Vagina (tissue), 2 donors: ENCODE measurements around the gene SIM1. TPM values are rescaled to one million over a fixed set of nuclear protein-coding genes. Genes with fewer than 3 reads are reported as not detected.

Source experiments
- DNase-seq, 2 donors: peaks; one replicate each; pipeline ENCODE4 v3.0.0-alpha.2; 2017; ENCODE audit errors: extremely low spot score in 2 of 2
- H3K27ac ChIP-seq: fragments of 200-600 bp; sonication (generic); one replicate; pipeline ENCODE4 v1.5.1; 2019
- H3K27me3 ChIP-seq: fragments of 200-600 bp; sonication (generic); one replicate; pipeline ENCODE4 v1.5.1; 2019
- H3K36me3 ChIP-seq, 2 donors: fragments of 200-600 bp; sonication (generic); one replicate each; pipeline ENCODE4 v1.5.1; 2017 to 2019
- H3K4me1 ChIP-seq: fragments of 200-600 bp; sonication (generic); one replicate; pipeline ENCODE4 v1.5.1; 2019
- H3K4me3 ChIP-seq, 2 donors: fragments of 200-600 bp; sonication (generic); 1 replicate in 1 of 2; 2 replicates in 1 of 2; pipeline ENCODE4 v1.5.1; 2016 to 2019
- H3K9me3 ChIP-seq: fragments of 200-600 bp; sonication (generic); one replicate; pipeline ENCODE4 v1.5.1; 2019
- CTCF ChIP-seq, 3 experiments: fragments of 450-650 bp in 2 of 3; fragments of 200-600 bp in 1 of 3; sonication (generic) in 1 of 3; IDR thresholded peaks; one replicate each; pipeline ENCODE4 v1.5.1; 2017 to 2019; ENCODE audit warnings: antibody characterized with exemption in 3 of 3, mild to moderate bottlenecking in 2 of 3, moderate library complexity in 2 of 3
- POLR2A ChIP-seq, 2 donors: fragments of 450-650 bp; IDR thresholded peaks; one replicate each; pipeline ENCODE4 v1.6.1; 2017; ENCODE audit warnings: antibody characterized with exemption in 2 of 2, mild to moderate bottlenecking in 2 of 2, moderate library complexity in 2 of 2
- POLR2AphosphoS5 ChIP-seq, 2 donors: sonication (generic); formaldehyde crosslinking; IDR thresholded peaks; one replicate each; pipeline ENCODE4 v1.9.0; 2017; ENCODE audit warnings: antibody characterized with exemption in 2 of 2, mild to moderate bottlenecking in 2 of 2, low read depth in 1 of 2; ENCODE audit not compliant: insufficient read depth in 1 of 2
- intact Hi-C: fragments of 100-400 bp; cut with DNase I; formaldehyde crosslinking; loops from one replicate; pipeline ENCODE4 v1.15.1; 2023
- total RNA-seq: library from RNA; depleted of rRNA; stranded (reverse); fragments of >200 nt; gene quantifications from one replicate; pipeline ENCODE4 v1.2.3, GENCODE V29; 2016

Gene SIM1
- total RNA-seq, 1 donor from 2014 or later = not detected

DNA sequence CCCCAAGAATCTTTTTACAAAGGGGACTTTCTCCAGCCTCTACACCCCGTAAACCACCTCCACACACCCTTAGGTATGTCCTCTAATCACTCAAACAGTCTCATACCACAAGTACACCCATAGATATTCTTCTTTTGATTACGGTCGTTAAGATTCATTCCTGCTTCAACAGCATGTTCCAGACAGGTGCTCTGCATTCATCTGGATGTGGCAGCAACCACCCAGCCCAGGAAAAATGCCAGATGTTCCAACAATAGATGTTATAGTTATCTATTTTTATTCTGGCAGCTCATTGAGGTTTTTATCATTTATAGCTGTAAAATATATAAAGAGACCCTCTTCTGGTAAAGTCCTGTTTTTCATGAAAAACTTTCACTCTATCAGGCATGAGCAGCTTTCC is 60.7 kb downstream of the SIM1 start:
- Histone ChIP-seq H3K4me3 (no peak overlapping the region), H3K9me3 (no peaks in the 10 kb centered on the region), H3K4me1 (no peaks in the 10 kb centered on the region), H3K36me3 (no peaks in the 10 kb centered on the region), H3K27ac (no peak overlapping the region), H3K27me3 (no peaks in the 10 kb centered on the region)
- intact Hi-C loops = no loop called here
- no peak for TF ChIP-seq POLR2A (IDR thresholded peaks at IDR 0.05)
- no peak for TF ChIP-seq CTCF (IDR thresholded peaks at IDR 0.05)
- no peak for TF ChIP-seq POLR2AphosphoS5 (IDR thresholded peaks at IDR 0.05; ENCODE audit: insufficient read depth in 1 of 2, low read depth in 1 of 2)
- no peak for DNase-seq

GRCh38 chr6:100393493-100393892 is 71.2 kb downstream of the SIM1 start:
- Histone ChIP-seq H3K4me3 (no peak overlapping the region), H3K9me3 (no peaks in the 10 kb centered on the region), H3K27ac (no peak overlapping the region), H3K4me1 (no peaks in the 10 kb centered on the region), H3K36me3 (no peaks in the 10 kb centered on the region), H3K27me3 (no peaks in the 10 kb centered on the region)
- intact Hi-C loops = no loop called here
- DNase-seq = no peak
- TF ChIP-seq POLR2AphosphoS5 (IDR thresholded peaks at IDR 0.05; ENCODE audit: insufficient read depth in 1 of 2, low read depth in 1 of 2) (no peak), POLR2A (IDR thresholded peaks at IDR 0.05) (no peak), CTCF (IDR thresholded peaks at IDR 0.05) (no peak)

GRCh38 chr6:100392423-100392822 is 72.3 kb downstream of the SIM1 start:
- no peak for TF ChIP-seq POLR2AphosphoS5 (IDR thresholded peaks at IDR 0.05; ENCODE audit: insufficient read depth in 1 of 2, low read depth in 1 of 2)
- no peak for TF ChIP-seq POLR2A (IDR thresholded peaks at IDR 0.05)
- Histone ChIP-seq H3K4me1 (no peaks in the 10 kb centered on the region), H3K36me3 (no peaks in the 10 kb centered on the region), H3K9me3 (no peaks in the 10 kb centered on the region), H3K27ac (no peak overlapping the region), H3K27me3 (no peaks in the 10 kb centered on the region), H3K4me3 (no peak overlapping the region)
- no peak for DNase-seq
- intact Hi-C loops = no loop called here

GRCh38 chr6:100388868-100389519 is 75.7 kb downstream of the SIM1 start:
- no peaks in the 10 kb centered on the region for H3K27me3 ChIP-seq
- no peaks in the 10 kb centered on the region for H3K4me1 ChIP-seq
- no peak overlapping the region for H3K27ac ChIP-seq
- intact Hi-C loops = no loop called here
- no peaks in the 10 kb centered on the region for H3K36me3 ChIP-seq
- TF ChIP-seq CTCF (IDR thresholded peaks at IDR 0.05) (no peak), POLR2AphosphoS5 (IDR thresholded peaks at IDR 0.05; ENCODE audit: insufficient read depth in 1 of 2, low read depth in 1 of 2) (no peak), POLR2A (IDR thresholded peaks at IDR 0.05) (no peak)
- H3K9me3 ChIP-seq = no peaks in the 10 kb centered on the region
- no peak overlapping the region for H3K4me3 ChIP-seq
- DNase-seq = no peak

DNA sequence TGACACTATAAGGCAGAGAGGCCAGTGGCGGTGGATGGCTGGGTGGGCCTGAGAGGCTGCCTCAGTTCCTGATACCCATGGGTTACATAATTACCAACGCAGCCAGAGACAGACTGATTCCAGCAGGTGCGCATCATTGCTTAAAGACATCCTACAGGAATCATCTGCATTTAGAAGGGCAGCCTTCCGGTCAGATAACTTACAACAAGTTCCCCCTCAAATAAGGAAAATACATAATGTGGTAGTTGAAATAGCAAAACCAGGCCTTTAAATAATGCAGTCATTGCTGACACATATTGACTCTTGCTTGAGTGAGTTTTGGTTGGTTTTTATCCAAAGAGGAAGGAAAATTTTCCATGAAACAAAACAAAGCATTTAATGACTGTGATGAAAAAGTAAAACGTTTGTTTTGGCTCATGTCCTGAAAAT is 81.9 kb downstream of the SIM1 start:
- H3K36me3 ChIP-seq = no peaks in the 10 kb centered on the region
- no peaks in the 10 kb centered on the region for H3K9me3 ChIP-seq
- no peaks in the 10 kb centered on the region for H3K4me1 ChIP-seq
- DNase-seq = no peak
- TF ChIP-seq POLR2AphosphoS5 (IDR thresholded peaks at IDR 0.05; ENCODE audit: insufficient read depth in 1 of 2, low read depth in 1 of 2) (no peak), POLR2A (IDR thresholded peaks at IDR 0.05) (no peak), CTCF (IDR thresholded peaks at IDR 0.05) (no peak)
- H3K4me3 ChIP-seq = no peak overlapping the region
- intact Hi-C loops = no loop called here
- H3K27ac ChIP-seq = no peak overlapping the region
- H3K27me3 ChIP-seq = no peaks in the 10 kb centered on the region
